Activated T-cell treated with anti-CD3 and anti-CD28 coated beads for 24 hours (primary cell): Measurements from ENCODE around the gene SLC17A8.
"Not testable (repeated sequence)": the region's sequence is repeated elsewhere in the genome, so short reads cannot be mapped to it uniquely, and the experiment has no call there.

Source experiments
- DNase-seq: peaks from one replicate; pipeline ENCODE4 v3.0.0-alpha.2; 2020; ENCODE audit warnings: low read depth

The SLC17A8 gene

GRCh38 chr12:100356644-100357223, at the start of gene SLC17A8:
Gene SLC17A8 (plus strand): TSS chr12:100357074. CDS start chr12:100357392, 318 bp downstream.
- DNase-seq = no peak

- DNase-seq = not testable (repeated sequence)
These were observed 48.7 kb upstream of the SLC17A8 start for GRCh38 chr12:100308138-100308537.

- DNase-seq = no peak
These were observed 45.6 kb upstream of the SLC17A8 start for GRCh38 chr12:100311317-100311716.

- no peak for DNase-seq
These were observed 39.5 kb upstream of the SLC17A8 start for GRCh38 chr12:100317371-100317770.

- DNase-seq = no peak
These were observed 32.4 kb upstream of the SLC17A8 start for GRCh38 chr12:100324498-100324897.

GRCh38 chr12:100326208-100326607, 30.7 kb upstream of the SLC17A8 start:
- DNase-seq = no peak

GRCh38 chr12:100329800-100330199, 27.1 kb upstream of the SLC17A8 start:
- no peak for DNase-seq

GRCh38 chr12:100331871-100332270, 25.0 kb upstream of the SLC17A8 start:
- DNase-seq = no peak

- no peak for DNase-seq
These were observed 24.0 kb upstream of the SLC17A8 start for GRCh38 chr12:100332852-100333251.

GRCh38 chr12:100337299-100337698, 19.6 kb upstream of the SLC17A8 start:
- no peak for DNase-seq

GRCh38 chr12:100337727-100338126, 19.1 kb upstream of the SLC17A8 start:
- DNase-seq = no peak

- no peak for DNase-seq
These were observed 17.8 kb upstream of the SLC17A8 start for GRCh38 chr12:100339071-100339470.

GRCh38 chr12:100342897-100343296, 14.0 kb upstream of the SLC17A8 start:
- DNase-seq = not testable (repeated sequence)

- DNase-seq = not testable (repeated sequence)
These were observed 12.5 kb upstream of the SLC17A8 start for GRCh38 chr12:100344351-100344750.

GRCh38 chr12:100345020-100345767, 11.7 kb upstream of the SLC17A8 start:
- DNase-seq = no peak

GRCh38 chr12:100346660-100347059, 10.2 kb upstream of the SLC17A8 start:
- no peak for DNase-seq

- DNase-seq = no peak
These were observed 8.0 kb upstream of the SLC17A8 start for GRCh38 chr12:100348657-100349454.

- no peak for DNase-seq
These were observed 2.4 kb downstream of the SLC17A8 start for GRCh38 chr12:100359248-100359647.

GRCh38 chr12:100359822-100360221, 2.9 kb downstream of the SLC17A8 start:
- no peak for DNase-seq

GRCh38 chr12:100360450-100360849, 3.6 kb downstream of the SLC17A8 start:
- DNase-seq = no peak

- DNase-seq = no peak
These were observed 7.5 kb downstream of the SLC17A8 start for GRCh38 chr12:100364324-100364723.

- DNase-seq = no peak
These were observed 8.5 kb downstream of the SLC17A8 start for GRCh38 chr12:100365411-100365810.

- DNase-seq = no peak
These were observed 11.2 kb downstream of the SLC17A8 start for GRCh38 chr12:100368066-100368465.
